ENCODE measurements around the gene TRAPPC12.

TRAPPC12 gene

DNA sequence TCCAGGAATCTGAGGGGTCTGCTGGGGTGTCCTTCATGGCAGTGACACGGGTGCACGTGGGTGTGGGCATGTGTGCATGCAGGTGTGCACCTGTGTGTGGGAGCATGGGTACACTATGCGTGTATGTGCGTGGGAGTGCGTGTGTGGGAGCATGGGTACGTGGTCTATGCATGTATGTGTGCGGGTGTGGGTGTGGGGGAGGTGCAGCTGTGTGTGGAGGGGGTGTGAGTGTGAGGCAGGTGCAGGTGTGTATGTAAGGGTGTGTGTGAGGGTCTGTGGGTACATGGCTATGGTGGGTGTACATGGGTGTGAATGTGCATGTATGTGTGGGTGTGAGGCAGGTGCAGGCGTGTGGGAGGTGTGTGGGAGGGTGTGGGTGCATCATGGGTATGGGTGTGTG, 38.2 kb upstream of the TRAPPC12 start:
- TF ChIP-seq CTCF (IDR thresholded peaks at IDR 0.05): no peak
- TF ChIP-seq ZFX (IDR thresholded peaks at IDR 0.05; ENCODE audit: borderline replicate concordance): no peak
- no peak overlapping the region for H3K27ac ChIP-seq

DNA sequence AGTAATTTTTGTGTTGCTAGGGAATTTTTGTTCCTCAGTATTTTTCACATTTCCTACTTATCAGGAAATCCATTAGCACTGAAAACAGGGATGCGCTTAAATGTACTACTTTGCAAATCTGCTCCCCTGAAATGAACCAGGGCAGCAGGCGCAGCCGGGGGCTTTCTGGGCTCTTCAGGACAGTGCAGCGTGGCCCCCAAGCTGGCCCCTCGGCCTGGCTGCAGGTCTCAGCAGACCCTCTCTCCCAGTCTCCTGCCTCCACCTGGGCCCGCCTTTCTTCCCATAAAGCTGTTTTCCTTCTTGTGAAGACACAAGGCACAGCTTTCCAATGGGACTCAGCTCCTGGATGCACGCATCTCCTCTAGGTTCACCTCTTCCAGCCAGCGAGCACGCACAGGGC, 37.2 kb upstream of the TRAPPC12 start:
- H3K27ac ChIP-seq: no peak overlapping the region
- TF ChIP-seq ZFX (IDR thresholded peaks at IDR 0.05; ENCODE audit: borderline replicate concordance) (no peak), CTCF (IDR thresholded peaks at IDR 0.05) (no peak)

DNA sequence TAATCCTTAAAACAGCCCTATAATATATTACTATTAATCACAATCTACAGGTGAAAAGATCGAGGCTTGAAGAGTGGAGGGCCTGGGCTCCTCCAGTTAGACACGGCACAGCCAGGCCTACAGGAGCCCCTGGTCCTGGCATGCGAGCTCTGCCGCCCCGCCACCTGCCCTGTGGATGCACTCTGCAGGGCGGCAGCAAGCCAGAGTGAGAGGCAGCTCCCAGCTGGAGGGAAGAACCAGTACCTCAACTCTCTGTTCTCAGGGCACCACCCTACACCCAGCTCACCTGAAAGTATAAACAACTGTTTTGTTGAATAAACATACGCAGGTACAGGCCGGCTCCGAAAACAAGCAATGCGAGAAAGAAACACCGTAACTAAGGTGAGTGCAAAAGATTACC, 36.5 kb upstream of the TRAPPC12 start:
- TF ChIP-seq ZFX (IDR thresholded peaks at IDR 0.05; ENCODE audit: borderline replicate concordance): no peak
- no peak for TF ChIP-seq CTCF (IDR thresholded peaks at IDR 0.05)
- no peak overlapping the region for H3K27ac ChIP-seq

DNA sequence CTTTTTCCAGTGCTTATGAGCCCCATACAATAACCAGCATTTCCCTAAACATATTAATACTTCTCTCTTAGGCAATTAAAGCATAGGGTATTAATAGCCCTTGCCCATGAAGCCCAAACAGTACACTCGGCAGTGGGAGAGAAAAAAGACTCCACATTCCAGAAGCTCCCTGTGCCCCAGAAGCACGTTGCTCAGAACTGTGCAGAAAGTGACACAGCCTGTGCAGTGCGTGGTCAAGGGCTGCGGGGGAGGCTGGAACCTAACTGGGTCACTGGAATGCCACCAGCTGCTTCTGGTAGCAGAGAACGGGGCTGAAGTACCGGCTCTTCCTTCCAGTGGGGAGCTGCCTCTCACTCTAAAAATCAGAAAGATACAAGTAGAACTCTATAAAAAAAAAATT, 34.6 kb upstream of the TRAPPC12 start:
- no peak overlapping the region for H3K27ac ChIP-seq
- no peak for TF ChIP-seq ZFX (IDR thresholded peaks at IDR 0.05; ENCODE audit: borderline replicate concordance)
- TF ChIP-seq CTCF (IDR thresholded peaks at IDR 0.05): no peak

DNA sequence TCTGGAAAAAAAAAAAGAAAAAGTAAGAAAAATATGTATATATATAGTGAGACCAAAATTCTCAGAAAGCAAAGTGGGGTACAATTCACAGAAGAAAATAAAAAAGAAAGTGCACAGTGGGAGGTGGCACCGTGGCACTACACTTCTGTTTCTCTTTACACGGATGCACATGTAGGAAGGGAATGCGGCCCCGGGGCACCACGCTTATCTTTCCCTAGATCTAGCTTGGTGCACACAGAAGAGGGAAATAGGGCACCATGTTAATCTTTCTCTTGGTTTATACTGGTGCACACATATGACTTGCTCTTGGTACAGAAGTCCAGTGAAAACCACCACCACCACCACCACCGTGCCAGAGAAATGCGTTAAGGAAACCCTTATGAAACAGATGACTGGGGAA, 33.9 kb upstream of the TRAPPC12 start:
- no peak overlapping the region for H3K27ac ChIP-seq

DNA sequence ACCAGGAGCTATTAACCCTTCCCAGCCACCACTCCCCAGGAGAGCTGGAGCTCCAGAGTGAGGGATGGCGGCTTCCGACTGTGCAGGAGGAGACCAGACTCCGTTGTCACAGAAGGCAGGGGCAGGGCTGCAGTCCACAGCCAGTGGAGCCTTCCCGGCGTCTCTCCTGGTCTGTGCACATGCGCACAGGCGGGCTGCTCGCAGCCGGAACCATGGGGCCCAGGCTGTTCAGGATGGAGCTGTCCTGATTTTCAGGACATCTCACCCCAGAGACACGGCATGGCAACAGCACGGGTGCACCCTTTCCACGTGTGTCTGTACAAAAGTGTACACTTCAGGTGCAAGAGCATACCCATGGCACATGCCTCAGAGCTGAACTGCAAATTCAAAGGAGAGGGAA, 30.7 kb upstream of the TRAPPC12 start:
- H3K27ac ChIP-seq: no peak overlapping the region
- TF ChIP-seq CTCF (IDR thresholded peaks at IDR 0.05): no peak
- no peak for TF ChIP-seq ZFX (IDR thresholded peaks at IDR 0.05; ENCODE audit: borderline replicate concordance)

More for the DNA sequence above, 33.9 kb upstream of the TRAPPC12 start:
- TF ChIP-seq CTCF (IDR thresholded peaks at IDR 0.05) (no peak), ZFX (IDR thresholded peaks at IDR 0.05; ENCODE audit: borderline replicate concordance) (no peak)

GRCh38 chr2:3349211-3349693, 30.2 kb upstream of the TRAPPC12 start:
- no peak for TF ChIP-seq CTCF (IDR thresholded peaks at IDR 0.05)
- no peak for TF ChIP-seq ZFX (IDR thresholded peaks at IDR 0.05; ENCODE audit: borderline replicate concordance)
- H3K27ac ChIP-seq: no peak overlapping the region

Data from 22Rv1 (cell line).